HepG2 (cell line): ENCODE results near the gene HTRA2. TPM values are rescaled to one million over a fixed set of nuclear protein-coding genes. Genes with fewer than 3 reads are reported as not detected.

Experiments
- CREB3 ChIP-seq: sonication (generic); formaldehyde crosslinking; IDR thresholded peaks from 2 replicates; pipeline ENCODE4 v1.5.0; 2020; ENCODE audit warnings: missing genetic modification reagents
- GLI4 ChIP-seq: sonication (generic); formaldehyde crosslinking; IDR thresholded peaks from 2 replicates; pipeline ENCODE4 v1.5.1; 2020; ENCODE audit warnings: missing genetic modification reagents, mild to moderate bottlenecking, moderate library complexity, borderline replicate concordance
- HOXA7 ChIP-seq: sonication (generic); formaldehyde crosslinking; IDR thresholded peaks from 2 replicates; pipeline ENCODE4 v1.8.1; 2022; ENCODE audit warnings: mild to moderate bottlenecking, missing genetic modification reagents, moderate library complexity
- KIAA2018 ChIP-seq: sonication (generic); formaldehyde crosslinking; IDR thresholded peaks from 2 replicates; pipeline ENCODE4 v1.5.0; 2020; ENCODE audit warnings: mild to moderate bottlenecking, missing genetic modification reagents, borderline replicate concordance
- NBN ChIP-seq: fragments of 450-650 bp; conservative IDR thresholded peaks from 2 replicates; pipeline ENCODE4 v1.6.1; 2017
- PCBP2 ChIP-seq: fragments of 200-400 bp; formaldehyde crosslinking; optimal IDR thresholded peaks from 2 replicates; pipeline ENCODE3; 2018; ENCODE audit warnings: low read length, low read depth; ENCODE audit not compliant: poor library complexity, severe bottlenecking
- RBAK ChIP-seq: sonication (generic); formaldehyde crosslinking; IDR thresholded peaks from 2 replicates; pipeline ENCODE4 v1.5.1; 2020; ENCODE audit warnings: mild to moderate bottlenecking, missing genetic modification reagents
- SMARCC2 ChIP-seq: fragments of 450-650 bp; IDR thresholded peaks from 2 replicates; pipeline ENCODE4 v1.6.1; 2017; ENCODE audit warnings: antibody characterized with exemption, mild to moderate bottlenecking
- TBX3 ChIP-seq: fragments of 450-650 bp; IDR thresholded peaks from 2 replicates; pipeline ENCODE4 v1.6.1; 2017; ENCODE audit warnings: antibody characterized with exemption, mild to moderate bottlenecking, inconsistent platforms, borderline replicate concordance
- TEF ChIP-seq: sonication (generic); formaldehyde crosslinking; IDR thresholded peaks from 2 replicates; pipeline ENCODE4 v1.5.0; 2020; ENCODE audit warnings: missing genetic modification reagents
- TRIM22 ChIP-seq: fragments of 450-650 bp; IDR thresholded peaks from 2 replicates; pipeline ENCODE4 v1.6.1; 2017
- ZNF619 ChIP-seq: sonication (generic); formaldehyde crosslinking; IDR thresholded peaks from 2 replicates; pipeline ENCODE4 v1.4.0; 2020; ENCODE audit warnings: mild to moderate bottlenecking, missing genetic modification reagents
- ZNF878 ChIP-seq: sonication (generic); formaldehyde crosslinking; IDR thresholded peaks from 2 replicates; pipeline ENCODE4 v1.8.1; 2023; ENCODE audit warnings: mild to moderate bottlenecking, missing genetic modification reagents, moderate library complexity
- ZSCAN5A ChIP-seq: sonication (generic); formaldehyde crosslinking; IDR thresholded peaks from 2 replicates; pipeline ENCODE4 v1.8.0; 2022; ENCODE audit warnings: mild to moderate bottlenecking, missing genetic modification reagents, borderline replicate concordance
- polyA plus RNA-seq, 8 experiments: library from polyadenylated mRNA; depleted of rRNA in 3 of 8; stranded (reverse) in 7 of 8; unstranded in 1 of 8; fragments of >200 nt; fragmentation: Illumina TruSeq in 4 of 8; extraction: Trizol in 4 of 8; gene quantifications; 2 replicates each; pipeline versions ENCODE4 v1.2.1 to v1.2.3, GENCODE V29; 2011 to 2016; ENCODE audit warnings: low read depth in 4 of 8, missing spikeins in 1 of 8, mixed read lengths in 1 of 8; ENCODE audit not compliant: insufficient read depth in 1 of 8
- total RNA-seq, 5 experiments: library from RNA; depleted of rRNA; stranded (reverse); fragments of >200 nt; fragmentation: Illumina TruSeq; extraction: Trizol; gene quantifications; 2 replicates each; pipeline ENCODE4 v1.2.3, GENCODE V29; 2016; ENCODE audit warnings: low read depth in 1 of 5

HTRA2 gene
- total and polyA plus RNA-seq, 2 of the 13 experiments (the other 11 are each of a cell fraction or from before 2014, with no cell fraction given): 47.7 to 50.3 TPM

- TF ChIP-seq TRIM22 (no peak), PCBP2 (no peak), TEF (CRISPR knock-in tag) (no peak), ZNF619 (CRISPR knock-in tag) (peak; percentile 36; the same call in 1 of the 2 replicates), ZSCAN5A (CRISPR knock-in tag) (no peak), ZNF878 (no peak), SMARCC2 (no peak; the same call in 1 of the 2 replicates), RBAK (CRISPR knock-in tag) (no peak), KIAA2018 (CRISPR knock-in tag) (0 out of 2 replicates have a peak, but pooled peaks have one; percentile 18), CREB3 (CRISPR knock-in tag) (no peak), NBN (no peak), HOXA7 (CRISPR knock-in tag) (no peak), GLI4 (CRISPR knock-in tag) (no peak), TBX3 (peak; percentile 39; the same call in 1 of the 2 replicates)
Measured at GRCh38 chr2:74502147-74502719, 27.5 kb upstream of the HTRA2 start (continued).
